ENCODE measurements around the gene MAML2. TPM values are rescaled to one million over a fixed set of nuclear protein-coding genes. Genes with fewer than 3 reads are reported as not detected.

MAML2 gene
- polyA plus RNA-seq, 3 donors, result 0.57 to 7.6 (median 1.2) TPM

- Mint-ChIP-seq H3K9me3 (peaks cover 0 to 1% (median 0%) of the 10 kb centered on the region in 7 donors), H3K4me3 (no peak overlapping the region), H3K27ac (no peak overlapping the region), H3K36me3 (peaks cover 2 to 6% of the 10 kb centered on the region in 2 donors), H3K4me1 (no peaks in the 10 kb centered on the region), H3K27me3 (ENCODE audit: low read depth in 3 of 3) (no peaks in the 10 kb centered on the region)
- Histone ChIP-seq H2AFZ (ENCODE audit: insufficient read depth, low read depth, low read length, poor library complexity, severe bottlenecking) (no peak overlapping the region), H3K9me3 (replicated peaks in 1 of 2; ENCODE audit: control insufficient read depth in 1 of 2, insufficient read depth in 1 of 2, low read length in 2 of 2) (no peaks in the 10 kb centered on the region), H3K27me3 (ENCODE audit: control insufficient read depth in 2 of 2, insufficient read depth in 2 of 2, low read length in 2 of 2) (no peaks in the 10 kb centered on the region), H3K36me3 (replicated peaks in 1 of 2; ENCODE audit: control insufficient read depth in 1 of 2, insufficient read depth in 2 of 2, low read length in 2 of 2) (no peaks in the 10 kb centered on the region), H4K20me1 (ENCODE audit: insufficient read depth, low read length) (no peaks in the 10 kb centered on the region), H3K4me3 (replicated peaks in 1 of 3; ENCODE audit: low read depth in 2 of 3, low read length in 3 of 3) (no peak overlapping the region), H3K4me2 (replicated peaks; ENCODE audit: extremely low read depth, low read length, poor library complexity, severe bottlenecking) (no peak overlapping the region), H3K27ac (ENCODE audit: low read depth in 1 of 2, low read length in 2 of 2) (no peak overlapping the region), H3K9ac (ENCODE audit: insufficient read depth, low read length, poor library complexity, severe bottlenecking) (no peak overlapping the region), H3K4me1 (ENCODE audit: control insufficient read depth in 1 of 2, insufficient read depth in 2 of 2, low read length in 2 of 2) (no peaks in the 10 kb centered on the region), H3K79me2 (ENCODE audit: insufficient read depth, low read length) (no peaks in the 10 kb centered on the region)
- no peak for TF ChIP-seq CTCF (IDR thresholded peaks at IDR 0.05)
- 98% methylated on average over 5 of the region's 5 CpGs for WGBS (ENCODE audit: insufficient coverage)
- no peak for DNase-seq
- intact Hi-C loops (cut with micrococcal nuclease), result no loop called here
Observed at GRCh38 chr11:96114178-96115064, 228.6 kb downstream of the MAML2 start.

- WGBS (ENCODE audit: insufficient coverage), result no CpG with 5 or more reads among the region's 4 CpGs
Observed at GRCh38 chr11:96113193-96113681, 229.8 kb downstream of the MAML2 start.

More at GRCh38 chr11:96113193-96113681, 229.8 kb downstream of the MAML2 start:
- Histone ChIP-seq H3K36me3 (replicated peaks in 1 of 2; ENCODE audit: control insufficient read depth in 1 of 2, insufficient read depth in 2 of 2, low read length in 2 of 2) (no peaks in the 10 kb centered on the region), H3K27me3 (ENCODE audit: control insufficient read depth in 2 of 2, insufficient read depth in 2 of 2, low read length in 2 of 2) (no peaks in the 10 kb centered on the region), H3K27ac (ENCODE audit: low read depth in 1 of 2, low read length in 2 of 2) (no peak overlapping the region), H3K4me3 (replicated peaks in 1 of 3; ENCODE audit: low read depth in 2 of 3, low read length in 3 of 3) (no peak overlapping the region), H3K9me3 (replicated peaks in 1 of 2; ENCODE audit: control insufficient read depth in 1 of 2, insufficient read depth in 1 of 2, low read length in 2 of 2) (no peaks in the 10 kb centered on the region), H4K20me1 (ENCODE audit: insufficient read depth, low read length) (no peaks in the 10 kb centered on the region), H3K79me2 (ENCODE audit: insufficient read depth, low read length) (no peaks in the 10 kb centered on the region), H3K9ac (ENCODE audit: insufficient read depth, low read length, poor library complexity, severe bottlenecking) (no peak overlapping the region), H3K4me1 (ENCODE audit: control insufficient read depth in 1 of 2, insufficient read depth in 2 of 2, low read length in 2 of 2) (no peaks in the 10 kb centered on the region), H2AFZ (ENCODE audit: insufficient read depth, low read depth, low read length, poor library complexity, severe bottlenecking) (no peak overlapping the region), H3K4me2 (replicated peaks; ENCODE audit: extremely low read depth, low read length, poor library complexity, severe bottlenecking) (no peak overlapping the region)
- TF ChIP-seq CTCF (IDR thresholded peaks at IDR 0.05), result no peak
- H3K27me3 Mint-ChIP-seq (ENCODE audit: low read depth in 3 of 3), result no peaks in the 10 kb centered on the region
- peaks cover 0 to 1% (median 0%) of the 10 kb centered on the region in 7 donors for H3K9me3 Mint-ChIP-seq
- DNase-seq, result no peak
- H3K36me3 Mint-ChIP-seq, result peaks cover 2 to 6% of the 10 kb centered on the region in 2 donors
- H3K4me3 Mint-ChIP-seq, result no peak overlapping the region
- H3K27ac Mint-ChIP-seq, result no peak overlapping the region
- H3K4me1 Mint-ChIP-seq, result no peaks in the 10 kb centered on the region
- intact Hi-C loops (cut with micrococcal nuclease), result no loop called here
